IMR-90 (cell line): Measurements from ENCODE around the gene ZNF311. TPM values are rescaled to one million over a fixed set of nuclear protein-coding genes. Genes with fewer than 3 reads are reported as not detected.

Source experiments
- ATAC-seq: fragments of 200-7000 bp; cut with Tn5 transposase; 2 replicates; pipeline ENCODE4 v1.9.1; 2020; ENCODE audit warnings: low read depth, mild to moderate bottlenecking, moderate library complexity
- BruUV-seq: library from RNA; stranded (reverse); fragments of 400-500 nt; replicated peaks from 2 replicates; lab custom pipeline; 2021; lab: Mats Ljungman, UMichigan
- CTCF ChIA-PET: fragments of 300-600 bp; formaldehyde crosslinking; extraction: SDS; loops from one replicate; lab custom pipeline; 2021; ENCODE audit warnings: antibody characterized with exemption; lab: Yijun Ruan, JAX
- POLR2A ChIA-PET: fragments of 300-600 bp; sonication (Branson Sonifier 250); formaldehyde crosslinking; loops from one replicate; lab custom pipeline; 2022; ENCODE audit warnings: antibody characterized with exemption; ENCODE audit not compliant: unreplicated experiment; lab: Charles Lee
- DNase-seq: peaks from one replicate; pipeline ENCODE4 v3.0.0; 2013
- H2AFZ ChIP-seq: replicated peaks from 2 replicates; pipeline ENCODE3; 2013; ENCODE audit warnings: low read length, mild to moderate bottlenecking; ENCODE audit not compliant: poor library complexity
- H2AK5ac ChIP-seq: 2 replicates; pipeline ENCODE4 v1.6.1; 2013; ENCODE audit warnings: low read depth, low read length, inconsistent platforms
- H2AK9ac ChIP-seq: replicated peaks from 2 replicates; pipeline ENCODE3; 2013; ENCODE audit warnings: mild to moderate bottlenecking, low read depth, low read length, moderate library complexity; ENCODE audit not compliant: poor library complexity
- H2BK120ac ChIP-seq: 2 replicates; pipeline ENCODE4 v1.6.1; 2013; ENCODE audit warnings: low read depth, low read length, inconsistent platforms
- H2BK15ac ChIP-seq: 3 replicates; pipeline ENCODE4 v1.6.1; 2013; ENCODE audit warnings: low read depth, low read length, inconsistent platforms
- H2BK20ac ChIP-seq: 2 replicates; pipeline ENCODE4 v1.6.1; 2013; ENCODE audit warnings: low read depth, mild to moderate bottlenecking, inconsistent platforms, low read length, moderate library complexity
- H2BK5ac ChIP-seq: 2 replicates; pipeline ENCODE4 v1.6.1; 2013; ENCODE audit warnings: mild to moderate bottlenecking, low read depth, low read length, inconsistent platforms; ENCODE audit not compliant: poor library complexity, severe bottlenecking
- H3K14ac ChIP-seq: replicated peaks from 2 replicates; pipeline ENCODE4 v1.6.1; 2013; ENCODE audit warnings: low read depth, low read length, inconsistent platforms
- H3K18ac ChIP-seq: 2 replicates; pipeline ENCODE4 v1.6.1; 2013; ENCODE audit warnings: low read depth, low read length, control low read depth
- H3K23ac ChIP-seq: 2 replicates; pipeline ENCODE4 v1.6.1; 2013; ENCODE audit warnings: low read depth, low read length, inconsistent platforms
- H3K27ac ChIP-seq: 2 replicates; pipeline ENCODE4 v1.5.1; 2013; ENCODE audit warnings: mild to moderate bottlenecking, control low read depth, low read length; ENCODE audit not compliant: insufficient read depth
- H3K27me3 ChIP-seq: 2 replicates; pipeline ENCODE4 v1.6.1; 2013; ENCODE audit warnings: low read length; ENCODE audit not compliant: control insufficient read depth, insufficient read depth
- H3K36me3 ChIP-seq: 2 replicates; pipeline ENCODE4 v1.6.1; 2013; ENCODE audit warnings: low read length, mixed read lengths; ENCODE audit not compliant: control insufficient read depth, insufficient read depth
- H3K4ac ChIP-seq: 2 replicates; pipeline ENCODE4 v1.6.1; 2013; ENCODE audit warnings: low read depth, low read length, inconsistent platforms
- H3K4me1 ChIP-seq: 2 replicates; pipeline ENCODE4 v1.6.1; 2013; ENCODE audit warnings: low read length, mixed read lengths; ENCODE audit not compliant: control insufficient read depth, insufficient read depth
- H3K4me2 ChIP-seq: 2 replicates; pipeline ENCODE4 v1.6.1; 2013; ENCODE audit warnings: low read depth, mild to moderate bottlenecking, control low read depth, low read length, moderate library complexity
- H3K4me3 ChIP-seq: 2 replicates; pipeline ENCODE4 v1.5.1; 2013; ENCODE audit warnings: low read depth, mild to moderate bottlenecking, control low read depth, low read length, moderate library complexity; ENCODE audit not compliant: insufficient read depth
- H3K56ac ChIP-seq: 2 replicates; pipeline ENCODE4 v1.6.1; 2013; ENCODE audit warnings: low read length, inconsistent platforms; ENCODE audit not compliant: insufficient read depth; ENCODE audit errors: extremely low read depth
- H3K79me1 ChIP-seq, 2 experiments: 2 replicates each; pipeline ENCODE4 v1.6.1; 2013; ENCODE audit warnings: low read length in 2 of 2, inconsistent platforms in 1 of 2, low read depth in 1 of 2
- H3K9ac ChIP-seq: 2 replicates; pipeline ENCODE4 v1.6.1; 2013; ENCODE audit warnings: low read depth, low read length, control low read depth
- H3K9me1 ChIP-seq: 2 replicates; pipeline ENCODE4 v1.6.1; 2013; ENCODE audit warnings: low read length, inconsistent platforms; ENCODE audit not compliant: insufficient read depth
- H3K9me3 ChIP-seq: 2 replicates; pipeline ENCODE4 v1.6.1; 2013; ENCODE audit warnings: low read length; ENCODE audit not compliant: control insufficient read depth, insufficient read depth
- H4K20me1 ChIP-seq: 2 replicates; pipeline ENCODE4 v1.6.1; 2013; ENCODE audit warnings: low read length, inconsistent platforms; ENCODE audit not compliant: insufficient read depth
- H4K5ac ChIP-seq: 2 replicates; pipeline ENCODE4 v1.6.1; 2013; ENCODE audit warnings: mild to moderate bottlenecking, low read depth, low read length, control low read depth
- H4K8ac ChIP-seq, 2 experiments: 2 replicates each; pipeline ENCODE4 v1.6.1; 2013; ENCODE audit warnings: low read depth in 2 of 2, low read length in 2 of 2, control low read depth in 1 of 2, inconsistent platforms in 1 of 2
- H4K91ac ChIP-seq: 2 replicates; pipeline ENCODE4 v1.6.1; 2013; ENCODE audit warnings: low read depth, low read length, inconsistent platforms; ENCODE audit not compliant: insufficient read depth
- BHLHE40 ChIP-seq: fragments of 150-350 bp; IDR thresholded peaks from 2 replicates; pipeline ENCODE4 v1.6.1; 2016; ENCODE audit warnings: mild to moderate bottlenecking, low read depth, low read length
- CEBPB ChIP-seq: IDR thresholded peaks from 2 replicates; pipeline ENCODE4 v1.6.1; 2012; ENCODE audit warnings: low read depth, low read length, improper control_type of control experiment
- CHD1 ChIP-seq: IDR thresholded peaks from 2 replicates; pipeline ENCODE4 v1.6.1; 2012; ENCODE audit warnings: low read depth, low read length, improper control_type of control experiment
- CTCF ChIP-seq: conservative IDR thresholded peaks from 2 replicates; pipeline ENCODE4 v1.5.1; 2012; ENCODE audit warnings: mild to moderate bottlenecking, low read depth, low read length, improper control_type of control experiment
- ELK1 ChIP-seq: fragments of 150-350 bp; IDR thresholded peaks from 2 replicates; pipeline ENCODE4 v1.6.1; 2016; ENCODE audit warnings: low read depth, mild to moderate bottlenecking, low read length, moderate library complexity, borderline replicate concordance
- FOS ChIP-seq: fragments of 150-350 bp; IDR thresholded peaks from 2 replicates; pipeline ENCODE4 v1.6.1; 2016; ENCODE audit warnings: low read depth, low read length
- MAFK ChIP-seq: IDR thresholded peaks from 2 replicates; pipeline ENCODE4 v1.6.1; 2012; ENCODE audit warnings: low read depth, low read length, improper control_type of control experiment
- MAZ ChIP-seq: IDR thresholded peaks from 2 replicates; pipeline ENCODE4 v1.6.1; 2012; ENCODE audit warnings: low read depth, mild to moderate bottlenecking, low read length, improper control_type of control experiment, moderate library complexity, borderline replicate concordance
- MXI1 ChIP-seq: IDR thresholded peaks from 2 replicates; pipeline ENCODE4 v1.6.1; 2012; ENCODE audit warnings: low read depth, mild to moderate bottlenecking, low read length, moderate library complexity, borderline replicate concordance
- NFE2L2 ChIP-seq: fragments of 150-350 bp; IDR thresholded peaks from 2 replicates; pipeline ENCODE4 v1.6.1; 2016; ENCODE audit warnings: low read depth, mild to moderate bottlenecking, low read length
- RAD21 ChIP-seq: IDR thresholded peaks from 2 replicates; pipeline ENCODE4 v1.6.1; 2012; ENCODE audit warnings: low read length, improper control_type of control experiment
- RCOR1 ChIP-seq: IDR thresholded peaks from 2 replicates; pipeline ENCODE4 v1.6.1; 2012; ENCODE audit warnings: mild to moderate bottlenecking, low read length, improper control_type of control experiment; ENCODE audit not compliant: insufficient replicate concordance
- SMC3 ChIP-seq: fragments of 150-350 bp; IDR thresholded peaks from 2 replicates; pipeline ENCODE4 v1.6.1; 2016; ENCODE audit warnings: low read depth, mild to moderate bottlenecking, antibody characterized with exemption, low read length, moderate library complexity
- USF2 ChIP-seq: fragments of 150-350 bp; IDR thresholded peaks from 2 replicates; pipeline ENCODE4 v1.6.1; 2017; ENCODE audit warnings: mild to moderate bottlenecking, antibody characterized with exemption, low read length, low read depth
- WGBS, 2 experiments: methylation state at CpG; one replicate each; pipeline versions ENCODE4 v1.1.5 to v1.1.7; 2013; ENCODE audit warnings: missing lambda C conversion rate in 2 of 2; ENCODE audit not compliant: insufficient read length in 1 of 2; ENCODE audit errors: extremely low coverage in 2 of 2; 5-methylcytosine and 5-hydroxymethylcytosine counted together
- dilution Hi-C: fragments of 300-500 bp; cut with HindIII; formaldehyde crosslinking; loops from one replicate; pipeline ENCODE4 v1.14.3; 2018; ENCODE audit warnings: low sequenced_read_pairs; ENCODE audit not compliant: unreplicated experiment
- in situ Hi-C: fragments of 300-500 bp; cut with MboI; formaldehyde crosslinking; loops from 3 replicates; pipeline ENCODE4 v1.14.3; 2019; ENCODE audit warnings: low sequenced_read_pairs, inconsistent platforms, mixed read lengths
- intact Hi-C: fragments of 100-400 bp; cut with micrococcal nuclease; formaldehyde crosslinking; loops from 2 replicates; pipeline ENCODE4 v1.10.0; 2022
- polyA plus RNA-seq, 3 experiments: library from polyadenylated mRNA; depleted of rRNA; stranded (reverse); fragments of >200 nt; gene quantifications; 2 replicates each; pipeline ENCODE4 v1.2.3, GENCODE V29; 2012; ENCODE audit warnings: low replicate concordance in 1 of 3
- total RNA-seq: library from RNA; depleted of rRNA; stranded (reverse); fragments of >200 nt; gene quantifications from 2 replicates; pipeline ENCODE4 v1.2.3, GENCODE V29; 2012

Gene ZNF311
- total and polyA plus RNA-seq, 2 of the 4 experiments (the other 2 are of a cell fraction) = 0.34 to 0.36 TPM

GRCh38 chr6:29019629-29020028 lies 14.5 kb upstream of the ZNF311 start:
- no peak overlapping the region for H2BK20ac ChIP-seq
- dilution Hi-C loops (no loop called here), in situ Hi-C loops (loop anchor here (5.0 kb wide), 1 partner anchor 182 kb away; no protein-coding TSS in a partner anchor), intact Hi-C loops (loop anchor here (5.0 to 10.0 kb wide), 2 partner anchors 77 to 155 kb away; no protein-coding TSS in a partner anchor)
- BruUV-seq = no TSS peak
- no peaks in the 10 kb centered on the region for H3K9me1 ChIP-seq
- H2BK15ac ChIP-seq = no peak overlapping the region
- H3K23ac ChIP-seq = no peak overlapping the region
- H4K20me1 ChIP-seq = no peaks in the 10 kb centered on the region
- no peak overlapping the region for H4K5ac ChIP-seq
- no peak overlapping the region for H2AK9ac ChIP-seq
- H3K4ac ChIP-seq = no peak overlapping the region
- no CpG with 5 or more reads among the region's 2 CpGs for WGBS, 2 experiments
- no peaks in the 10 kb centered on the region for H3K27me3 ChIP-seq
- H4K8ac ChIP-seq = no peak overlapping the region
- ATAC-seq = no peak
- H2BK5ac ChIP-seq = no peak overlapping the region
- H3K79me1 ChIP-seq = no peaks in the 10 kb centered on the region
- H4K91ac ChIP-seq = no peak overlapping the region
- H3K56ac ChIP-seq = no peak overlapping the region
- H3K9ac ChIP-seq = no peak overlapping the region
- CTCF ChIA-PET = no interaction called here
- H3K14ac ChIP-seq = no peak overlapping the region
- no peak overlapping the region for H2AK5ac ChIP-seq
- no peak overlapping the region for H3K4me2 ChIP-seq
- TF ChIP-seq RAD21 (no peak), MAFK (no peak), MXI1 (no peak), USF2 (no peak), NFE2L2 (no peak), ELK1 (no peak), SMC3 (no peak), FOS (no peak), CHD1 (no peak), CEBPB (no peak), CTCF (no peak), RCOR1 (no peak), BHLHE40 (no peak), MAZ (no peak)
- no peaks in the 10 kb centered on the region for H3K4me1 ChIP-seq
- H2AFZ ChIP-seq = no peak overlapping the region
- no peak for DNase-seq
- no peak overlapping the region for H3K18ac ChIP-seq
- POLR2A ChIA-PET = no interaction called here
- no peak overlapping the region for H2BK120ac ChIP-seq
- no peak overlapping the region for H3K27ac ChIP-seq
- no peaks in the 10 kb centered on the region for H3K9me3 ChIP-seq
- H3K4me3 ChIP-seq = no peak overlapping the region
- H3K36me3 ChIP-seq = no peaks in the 10 kb centered on the region
